ENCODE results near the gene HSD17B14.

DNA sequence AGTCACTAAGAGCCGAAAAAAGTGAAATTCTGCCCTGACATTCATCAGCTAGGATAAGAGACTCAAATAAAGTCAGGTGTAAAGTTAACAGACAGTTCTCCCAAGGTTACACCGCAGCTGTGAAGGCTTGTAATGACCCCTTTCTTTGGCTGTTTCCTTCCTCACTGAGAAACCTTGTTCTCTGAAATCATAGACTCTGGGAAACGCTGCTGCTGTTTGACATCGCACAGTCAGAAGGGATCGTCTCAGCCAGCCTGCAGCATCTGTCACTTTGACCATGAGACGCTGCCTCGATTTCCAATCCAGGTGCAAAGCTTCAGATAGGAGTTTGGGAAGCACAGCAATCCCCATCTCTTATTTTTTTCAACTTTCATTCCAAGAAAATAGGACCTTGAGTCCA, 26.1 kb downstream of the HSD17B14 start:
- TF ChIP-seq CTCF (IDR thresholded peaks at IDR 0.05; ENCODE audit: insufficient read depth, low read length) (no peak), POLR2AphosphoS5 (IDR thresholded peaks at IDR 0.05; ENCODE audit: low read depth) (no peak), GABPA (IDR thresholded peaks at IDR 0.05; ENCODE audit: low read depth) (no peak)

All from HL-60 (cell line).